Measurements from ENCODE around the gene HADHA.
A peak's percentile ranks its signal among the peaks of the same experiment; 100 is the strongest.

Gene HADHA

DNA sequence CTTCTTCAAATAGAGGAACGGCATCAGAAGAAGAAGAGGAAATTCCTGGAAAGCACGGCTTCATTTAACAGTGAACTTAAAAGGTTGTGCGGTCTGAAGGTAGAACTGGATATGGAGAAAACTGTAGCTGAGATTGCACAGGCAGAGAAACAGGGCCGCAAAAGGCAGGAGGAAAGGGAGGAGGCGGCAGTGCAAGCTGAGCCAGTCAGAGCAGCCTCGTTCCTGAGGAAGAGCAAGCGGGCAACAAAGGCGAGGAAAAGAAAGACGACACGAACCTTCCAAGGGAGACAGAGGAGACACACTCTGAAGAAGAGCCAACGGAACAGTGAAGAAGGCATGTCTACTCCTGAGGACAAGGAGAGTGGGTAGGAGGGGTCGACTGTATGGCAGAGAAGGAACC is 94.2 kb downstream of the HADHA start:
- TF ChIP-seq EZH2phosphoT487 (IDR thresholded peaks at IDR 0.05; ENCODE audit: low read length): no peak
- Histone ChIP-seq H3F3A (ENCODE audit: insufficient read depth, low read length) (no peaks in the 10 kb centered on the region), H3K4me2 (ENCODE audit: low read depth, low read length) (no peak overlapping the region), H3K27me3 (replicated peaks; ENCODE audit: insufficient read depth, low read length) (no peaks in the 10 kb centered on the region), H3K27ac (ENCODE audit: low read length) (no peak overlapping the region), H3K79me2 (ENCODE audit: low read length) (no peaks in the 10 kb centered on the region), H3K36me3 (replicated peaks; ENCODE audit: insufficient read depth, low read length) (no peaks in the 10 kb centered on the region), H2AFZ (ENCODE audit: low read length) (no peak overlapping the region), H3K9me2 (replicated peaks; ENCODE audit: insufficient read depth, low read length) (no peaks in the 10 kb centered on the region), H3K9me3 (replicated peaks; ENCODE audit: insufficient read depth, low read length) (no peaks in the 10 kb centered on the region), H4K20me1 (ENCODE audit: insufficient read depth, low read length) (no peaks in the 10 kb centered on the region), H3K9ac (ENCODE audit: low read length) (no peak overlapping the region), H3K4me3 (ENCODE audit: low read length) (no peak overlapping the region), H3K4me1 (ENCODE audit: low read length) (no peaks in the 10 kb centered on the region)
- DNase-seq: no peak

GRCh38 chr2:26148501-26148900 is 95.9 kb downstream of the HADHA start:
- no peak overlapping the region for H3K4me2 ChIP-seq (ENCODE audit: low read depth, low read length)
- no peaks in the 10 kb centered on the region for H3F3A ChIP-seq (ENCODE audit: insufficient read depth, low read length)
- no peak overlapping the region for H3K9ac ChIP-seq (ENCODE audit: low read length)
- H3K27ac ChIP-seq (ENCODE audit: low read length): no peak overlapping the region
- H4K20me1 ChIP-seq (ENCODE audit: insufficient read depth, low read length): no peaks in the 10 kb centered on the region
- H3K27me3 ChIP-seq (replicated peaks; ENCODE audit: insufficient read depth, low read length): no peaks in the 10 kb centered on the region
- no peak for TF ChIP-seq EZH2 (optimal IDR thresholded peaks at IDR 0.05; ENCODE audit: low read depth, low read length)
- no peak for TF ChIP-seq CTCF (IDR thresholded peaks at IDR 0.05; ENCODE audit: low read length)
- no peak for TF ChIP-seq EZH2phosphoT487 (IDR thresholded peaks at IDR 0.05; ENCODE audit: low read length)
- no peaks in the 10 kb centered on the region for H3K36me3 ChIP-seq (replicated peaks; ENCODE audit: insufficient read depth, low read length)
- no peaks in the 10 kb centered on the region for H3K9me2 ChIP-seq (replicated peaks; ENCODE audit: insufficient read depth, low read length)
- no peaks in the 10 kb centered on the region for H3K9me3 ChIP-seq (replicated peaks; ENCODE audit: insufficient read depth, low read length)
- DNase-seq: no peak
- H2AFZ ChIP-seq (ENCODE audit: low read length): no peak overlapping the region
- H3K79me2 ChIP-seq (ENCODE audit: low read length): no peaks in the 10 kb centered on the region
- H3K4me3 ChIP-seq (ENCODE audit: low read length): no peak overlapping the region
- no peaks in the 10 kb centered on the region for H3K4me1 ChIP-seq (ENCODE audit: low read length)

DNA sequence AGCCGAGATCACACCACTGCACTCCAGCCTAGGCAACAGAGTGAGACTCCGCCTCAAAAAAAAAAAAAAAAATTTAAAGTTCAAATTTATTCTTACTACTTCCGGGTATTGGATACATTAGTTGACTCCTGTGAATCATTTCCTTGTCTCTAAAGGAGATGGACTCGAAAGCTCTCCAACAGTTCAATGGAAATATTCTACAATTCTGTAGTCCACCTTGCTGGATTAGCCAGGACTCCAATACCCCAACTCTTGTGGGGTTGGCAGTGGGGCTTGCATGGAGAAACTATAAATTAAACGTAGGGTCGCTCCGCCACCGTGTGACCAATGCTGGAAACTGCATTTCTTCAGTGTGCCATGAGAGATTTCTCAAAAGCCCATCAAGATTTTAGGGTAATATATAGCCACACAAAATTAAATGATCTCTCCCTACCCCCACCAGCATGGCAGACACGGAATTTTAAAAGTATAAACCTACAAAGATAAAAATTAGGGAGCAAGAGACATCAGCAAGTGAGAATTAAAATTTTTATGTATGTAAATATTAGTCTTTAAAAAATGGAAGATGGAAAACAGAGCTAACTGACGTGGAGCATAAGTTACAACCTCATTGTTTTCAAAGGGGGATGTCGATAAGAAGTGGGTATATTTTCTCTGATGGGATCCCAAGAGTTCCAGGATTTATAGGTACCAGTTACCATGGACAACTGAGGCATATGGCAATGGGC is 99.3 kb downstream of the HADHA start:
- Histone ChIP-seq H3K27ac (ENCODE audit: low read length) (no peak overlapping the region), H3K4me1 (ENCODE audit: low read length) (no peaks in the 10 kb centered on the region), H3K4me2 (ENCODE audit: low read depth, low read length) (no peak overlapping the region), H3K27me3 (replicated peaks; ENCODE audit: insufficient read depth, low read length) (no peaks in the 10 kb centered on the region), H4K20me1 (ENCODE audit: insufficient read depth, low read length) (no peaks in the 10 kb centered on the region), H3K9me3 (replicated peaks; ENCODE audit: insufficient read depth, low read length) (no peaks in the 10 kb centered on the region), H2AFZ (ENCODE audit: low read length) (no peak overlapping the region), H3K79me2 (ENCODE audit: low read length) (no peaks in the 10 kb centered on the region), H3F3A (ENCODE audit: insufficient read depth, low read length) (no peaks in the 10 kb centered on the region), H3K36me3 (replicated peaks; ENCODE audit: insufficient read depth, low read length) (no peaks in the 10 kb centered on the region), H3K9ac (ENCODE audit: low read length) (no peak overlapping the region), H3K4me3 (ENCODE audit: low read length) (no peak overlapping the region), H3K9me2 (replicated peaks; ENCODE audit: insufficient read depth, low read length) (no peaks in the 10 kb centered on the region)
- no peak for TF ChIP-seq EZH2phosphoT487 (IDR thresholded peaks at IDR 0.05; ENCODE audit: low read length)
- peak; percentile 71 for TF ChIP-seq CTCF (IDR thresholded peaks at IDR 0.05; ENCODE audit: low read length)
- no peak for TF ChIP-seq EZH2 (optimal IDR thresholded peaks at IDR 0.05; ENCODE audit: low read depth, low read length)
- peak; percentile 67 for DNase-seq

- H3F3A ChIP-seq (ENCODE audit: insufficient read depth, low read length): no peaks in the 10 kb centered on the region
- no peak overlapping the region for H3K27ac ChIP-seq (ENCODE audit: low read length)
- H3K36me3 ChIP-seq (replicated peaks; ENCODE audit: insufficient read depth, low read length): no peaks in the 10 kb centered on the region
- no peak for DNase-seq
- TF ChIP-seq EZH2phosphoT487 (IDR thresholded peaks at IDR 0.05; ENCODE audit: low read length): no peak
- TF ChIP-seq CTCF (IDR thresholded peaks at IDR 0.05; ENCODE audit: low read length): no peak
- TF ChIP-seq EZH2 (optimal IDR thresholded peaks at IDR 0.05; ENCODE audit: low read depth, low read length): no peak
- H3K4me2 ChIP-seq (ENCODE audit: low read depth, low read length): no peak overlapping the region
- H3K27me3 ChIP-seq (replicated peaks; ENCODE audit: insufficient read depth, low read length): no peaks in the 10 kb centered on the region
- H3K4me3 ChIP-seq (ENCODE audit: low read length): no peak overlapping the region
- no peaks in the 10 kb centered on the region for H3K79me2 ChIP-seq (ENCODE audit: low read length)
- no peaks in the 10 kb centered on the region for H4K20me1 ChIP-seq (ENCODE audit: insufficient read depth, low read length)
- no peaks in the 10 kb centered on the region for H3K4me1 ChIP-seq (ENCODE audit: low read length)
- H2AFZ ChIP-seq (ENCODE audit: low read length): no peak overlapping the region
- H3K9me2 ChIP-seq (replicated peaks; ENCODE audit: insufficient read depth, low read length): no peaks in the 10 kb centered on the region
- H3K9me3 ChIP-seq (replicated peaks; ENCODE audit: insufficient read depth, low read length): no peaks in the 10 kb centered on the region
- H3K9ac ChIP-seq (ENCODE audit: low read length): no peak overlapping the region
Measured at GRCh38 chr2:26144031-26144430, 100.4 kb downstream of the HADHA start.
